ENCODE data around the gene TAF11L2.
"Not testable (repeated sequence)": the region's sequence is repeated elsewhere in the genome, so short reads cannot be mapped to it uniquely, and the experiment has no call there.

The TAF11L2 gene

GRCh38 chr5:17526504-17526903, 28.5 kb downstream of the TAF11L2 start:
- DNase-seq (ENCODE audit: low read depth in 2 of 2) = not testable (repeated sequence)

GRCh38 chr5:17528369-17528768, 30.3 kb downstream of the TAF11L2 start, which contains the start of gene TAF11L6:
TSS of gene TAF11L6 (plus strand) at chr5:17528669.
- not testable (repeated sequence) for DNase-seq (ENCODE audit: low read depth in 2 of 2)

Measured in stimulated activated CD8-positive, alpha-beta memory T cell treated with anti-CD3 and anti-CD28 coated beads, Interleukin-15, amount 100 ng/mL, for 4 hours (primary cell).